Psoas muscle (tissue), 8 donors: ENCODE measurements around the gene COA1. TPM values are rescaled to one million over a fixed set of nuclear protein-coding genes. Genes with fewer than 3 reads are reported as not detected.

ENCODE experiments used
- ATAC-seq, 4 donors: fragments of 200-7000 bp; cut with Tn5 transposase; one replicate each; pipeline ENCODE4 v1.9.1; 2020; ENCODE audit warnings: moderate library complexity in 3 of 4, mild to moderate bottlenecking in 2 of 4
- DNase-seq, 2 donors: peaks; one replicate each; pipeline ENCODE4 v3.0.0-alpha.2; 2020
- H3K27ac ChIP-seq: fragments of 200-600 bp; one replicate; pipeline ENCODE4 v1.8.0; 2022
- H3K27me3 ChIP-seq, 3 donors: fragments of 200-600 bp in 1 of 3; one replicate each; pipeline versions ENCODE4 v1.6.1 to v1.8.0; 2013 to 2022; ENCODE audit warnings: low read length in 2 of 3, mild to moderate bottlenecking in 2 of 3, moderate library complexity in 1 of 3; ENCODE audit not compliant: insufficient read depth in 3 of 3
- H3K36me3 ChIP-seq, 2 donors: fragments of 200-600 bp in 1 of 2; one replicate each; pipeline versions ENCODE4 v1.6.1 to v1.8.0; 2013 to 2022; ENCODE audit warnings: low read depth in 1 of 2, mild to moderate bottlenecking in 1 of 2, moderate library complexity in 1 of 2; ENCODE audit not compliant: insufficient read depth in 1 of 2
- H3K4me1 ChIP-seq: fragments of 200-600 bp; one replicate; pipeline ENCODE4 v1.8.0; 2022
- H3K4me3 ChIP-seq: fragments of 200-600 bp; one replicate; pipeline ENCODE4 v1.8.0; 2022; ENCODE audit warnings: mild to moderate bottlenecking
- H3K9me3 ChIP-seq: fragments of 200-600 bp; one replicate; pipeline ENCODE4 v1.8.0; 2022
- WGBS, 3 donors: extraction: QIAGEN DNeasy Blood & Tissue Kit; methylation state at CpG; one replicate each; pipeline versions ENCODE4 v1.1.6 to v1.1.7; 2013; 5-methylcytosine and 5-hydroxymethylcytosine counted together
- intact Hi-C, 2 donors: fragments of 100-400 bp; cut with DNase I; formaldehyde crosslinking; loops; one replicate each; pipeline versions ENCODE4 v1.11.0 to v1.14.2; 2022
- polyA plus RNA-seq, 3 donors: library from polyadenylated mRNA; stranded (reverse); fragments of 200-250 nt; gene quantifications; one replicate each; pipeline ENCODE4 v1.2.3, GENCODE V29; 2013
- total RNA-seq, 4 donors: library from RNA; stranded (reverse); fragmentation: NEBNext Ultra II Directional in 2 of 4; extraction: Animal tissue kit (Norgen Biotek cat#: 25700) in 2 of 4; gene quantifications; one replicate each; pipeline versions ENCODE4 v1.2.1 to v1.2.4, GENCODE V29; 2021 to 2023
- TF ChIP-seq, protein P1 (sequence below): fragments of 200-600 bp; IDR thresholded peaks from one replicate; pipeline ENCODE4 v1.8.0; 2022; ENCODE audit warnings: antibody characterized with exemption
- donor health status: healthy with polysubstance abuse.
- donor health status: DM: no; HTN: no; CAD: no; lungs with moderate emphysema.
- donor health status: Bipolar disorder and iron deficiency.
- donor health status: healthy.
- donor health status: DM: yes; HTN: yes; CAD: no.
- donor health status: DM: no; HTN: no; CAD: no.
- donor health status: DM: no; HTN: no; CAD: no.
- donor health status: DM: yes; HTN: yes; CAD: no.

Gene COA1
- total and polyA plus RNA-seq, 7 donors: 41.5 to 74.9 (median 60.5) TPM

- TF ChIP-seq, protein P1, sequence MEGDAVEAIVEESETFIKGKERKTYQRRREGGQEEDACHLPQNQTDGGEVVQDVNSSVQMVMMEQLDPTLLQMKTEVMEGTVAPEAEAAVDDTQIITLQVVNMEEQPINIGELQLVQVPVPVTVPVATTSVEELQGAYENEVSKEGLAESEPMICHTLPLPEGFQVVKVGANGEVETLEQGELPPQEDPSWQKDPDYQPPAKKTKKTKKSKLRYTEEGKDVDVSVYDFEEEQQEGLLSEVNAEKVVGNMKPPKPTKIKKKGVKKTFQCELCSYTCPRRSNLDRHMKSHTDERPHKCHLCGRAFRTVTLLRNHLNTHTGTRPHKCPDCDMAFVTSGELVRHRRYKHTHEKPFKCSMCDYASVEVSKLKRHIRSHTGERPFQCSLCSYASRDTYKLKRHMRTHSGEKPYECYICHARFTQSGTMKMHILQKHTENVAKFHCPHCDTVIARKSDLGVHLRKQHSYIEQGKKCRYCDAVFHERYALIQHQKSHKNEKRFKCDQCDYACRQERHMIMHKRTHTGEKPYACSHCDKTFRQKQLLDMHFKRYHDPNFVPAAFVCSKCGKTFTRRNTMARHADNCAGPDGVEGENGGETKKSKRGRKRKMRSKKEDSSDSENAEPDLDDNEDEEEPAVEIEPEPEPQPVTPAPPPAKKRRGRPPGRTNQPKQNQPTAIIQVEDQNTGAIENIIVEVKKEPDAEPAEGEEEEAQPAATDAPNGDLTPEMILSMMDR: no peak
- Histone ChIP-seq H3K27me3 (no peaks in the 10 kb centered on the region), H3K9me3 (no peaks in the 10 kb centered on the region), H3K4me1 (peaks cover 4% of the 10 kb centered on the region), H3K36me3 (no peaks in the 10 kb centered on the region), H3K27ac (no peak overlapping the region), H3K4me3 (peak overlapping the region; percentile 44)
- ATAC-seq (peak; percentile 93 to 99 (median 98)), DNase-seq (peak; percentile 54 to 87)
- intact Hi-C loops: loop anchor here in 1 of 2 donors (10.0 kb wide), 1 partner anchor 85 kb away; no protein-coding TSS in a partner anchor
- 25 to 37% (median 29%) methylated on average over 14 of the region's 14 CpGs for WGBS, 3 donors
These were observed 20.9 kb upstream of the COA1 start for GRCh38 chr7:43750016-43750887.

GRCh38 chr7:43749383-43749940, 20.1 kb upstream of the COA1 start:
- intact Hi-C loops: loop anchor here in 1 of 2 donors (10.0 kb wide), 1 partner anchor 45 kb away; no protein-coding TSS in a partner anchor
- no peaks in the 10 kb centered on the region for H3K9me3 ChIP-seq
- no peaks in the 10 kb centered on the region for H3K27me3 ChIP-seq
- ATAC-seq: peak in 1 of 4 donors; percentile 5
- 56 to 62% (median 60%) methylated on average over 5 of the region's 5 CpGs for WGBS, 3 donors
- no peak overlapping the region for H3K27ac ChIP-seq
- TF ChIP-seq, protein P1: no peak
- H3K4me1 ChIP-seq: peaks cover 4% of the 10 kb centered on the region
- DNase-seq: no peak
- H3K4me3 ChIP-seq: no peak overlapping the region
- no peaks in the 10 kb centered on the region for H3K36me3 ChIP-seq

DNA sequence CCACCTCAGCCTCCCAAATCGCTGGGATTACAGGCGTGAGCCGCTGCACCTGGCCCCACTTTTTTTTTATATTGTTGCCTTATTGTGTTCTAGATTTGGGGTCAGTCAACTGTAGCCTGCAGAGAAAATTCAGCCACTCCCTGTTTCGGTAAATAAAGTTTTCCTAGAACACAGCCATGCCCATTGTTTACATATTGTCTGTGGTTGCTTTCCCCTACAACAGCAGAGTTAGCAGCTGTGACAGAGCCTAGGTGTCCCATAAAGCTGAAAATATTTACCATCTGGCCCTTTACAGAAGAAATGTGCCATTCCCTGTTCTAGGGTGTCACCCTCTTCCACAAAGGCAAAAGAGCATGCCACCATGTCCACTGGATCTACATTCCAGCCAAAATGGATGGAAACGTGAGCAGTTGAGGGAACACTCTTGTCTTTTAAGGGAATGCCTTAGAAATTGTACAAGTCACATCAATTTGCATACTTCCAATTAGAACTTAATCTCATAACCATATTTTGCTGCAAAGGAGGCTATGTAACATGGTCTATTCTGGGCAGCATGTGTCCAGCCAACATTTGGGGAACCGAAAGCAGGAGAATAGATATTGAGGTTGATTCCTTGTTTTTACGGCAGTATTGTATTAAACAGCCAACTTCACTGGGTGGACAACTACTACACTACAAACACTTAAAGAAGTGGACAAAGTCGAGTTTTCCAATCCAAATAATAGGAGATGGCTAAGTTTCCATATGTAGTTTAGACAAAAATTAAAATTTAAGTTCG, 18.2 kb upstream of the COA1 start:
- WGBS, 3 donors: 85 to 91% (median 86%) methylated on average over 9 of the region's 9 CpGs
- TF ChIP-seq, protein P1: no peak
- H3K36me3 ChIP-seq: no peaks in the 10 kb centered on the region
- intact Hi-C loops: loop anchor here in 1 of 2 donors (10.0 kb wide), 1 partner anchor 47 kb away; no protein-coding TSS in a partner anchor
- H3K9me3 ChIP-seq: no peaks in the 10 kb centered on the region
- peaks cover 4% of the 10 kb centered on the region for H3K4me1 ChIP-seq
- ATAC-seq (no peak), DNase-seq (no peak)
- H3K27ac ChIP-seq: no peak overlapping the region
- H3K27me3 ChIP-seq: no peaks in the 10 kb centered on the region
- H3K4me3 ChIP-seq: no peak overlapping the region

DNA sequence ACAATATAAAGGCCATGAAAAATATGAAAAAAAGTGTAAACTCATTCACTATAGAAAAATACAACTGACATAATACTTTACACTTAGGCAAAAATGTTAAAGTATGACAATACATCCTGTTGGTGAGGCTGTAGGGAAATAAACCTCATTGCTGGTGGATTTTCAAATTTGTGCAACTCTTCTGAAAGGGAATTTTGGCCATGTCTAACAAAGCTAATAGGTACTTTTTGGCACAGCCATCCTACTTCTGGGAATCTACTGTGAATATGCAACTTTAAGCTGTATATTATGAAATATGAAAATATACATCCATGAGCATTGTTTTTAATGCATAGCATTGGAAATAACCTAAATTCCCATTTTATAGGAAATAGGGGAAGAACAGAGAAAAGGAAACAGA, 13.4 kb upstream of the COA1 start:
- TF ChIP-seq, protein P1: no peak
- intact Hi-C loops: loop anchor here in 1 of 2 donors (10.0 kb wide), 1 partner anchor 52 kb away; no protein-coding TSS in a partner anchor
- ATAC-seq: no peak
- H3K4me1 ChIP-seq: no peaks in the 10 kb centered on the region
- DNase-seq: no peak
- H3K9me3 ChIP-seq: no peaks in the 10 kb centered on the region
- H3K27ac ChIP-seq: no peak overlapping the region
- no peaks in the 10 kb centered on the region for H3K27me3 ChIP-seq
- no peaks in the 10 kb centered on the region for H3K36me3 ChIP-seq
- no peak overlapping the region for H3K4me3 ChIP-seq
